Prostate gland (tissue), 2 donors: ENCODE results near the gene LAD1. TPM values are rescaled to one million over a fixed set of nuclear protein-coding genes. Genes with fewer than 3 reads are reported as not detected.

Experiments used
- DNase-seq: peaks from one replicate; pipeline ENCODE4 v3.0.0-alpha.2; 2019; ENCODE audit warnings: low spot score
- H3K27ac ChIP-seq, 2 donors: fragments of 200-600 bp; sonication (generic); 2 replicates each; pipeline ENCODE4 v1.5.1; 2017 to 2019
- H3K27me3 ChIP-seq: fragments of 200-600 bp; sonication (generic); replicated peaks from 2 replicates; pipeline ENCODE4 v1.5.1; 2019; ENCODE audit not compliant: insufficient read depth
- H3K36me3 ChIP-seq, 2 donors: fragments of 200-600 bp; sonication (generic); 1 replicate in 1 of 2; 2 replicates in 1 of 2; pipeline versions ENCODE4 v1.5.1 to v1.8.1; 2017 to 2019
- H3K4me1 ChIP-seq: fragments of 200-600 bp; sonication (generic); replicated peaks from 2 replicates; pipeline ENCODE4 v1.5.1; 2019
- H3K4me3 ChIP-seq, 2 donors: fragments of 200-600 bp; sonication (generic); 2 replicates each; pipeline ENCODE4 v1.5.1; 2017 to 2019
- H3K9me3 ChIP-seq: fragments of 200-600 bp; sonication (generic); 2 replicates; pipeline ENCODE4 v1.5.1; 2017
- POLR2A ChIP-seq: fragments of 450-650 bp; IDR thresholded peaks from one replicate; pipeline ENCODE4 v1.6.1; 2016; ENCODE audit warnings: antibody characterized with exemption, mild to moderate bottlenecking
- POLR2AphosphoS5 ChIP-seq: sonication (generic); formaldehyde crosslinking; IDR thresholded peaks from one replicate; pipeline ENCODE4 v1.6.1; 2017; ENCODE audit warnings: antibody characterized with exemption
- WGBS: methylation state at CpG from one replicate; pipeline ENCODE4 v1.1.5; 2018; 5-methylcytosine and 5-hydroxymethylcytosine counted together
- intact Hi-C: fragments of 100-400 bp; cut with DNase I; formaldehyde crosslinking; loops from one replicate; pipeline ENCODE4 v1.14.2; 2022
- total RNA-seq, 2 donors: library from RNA; depleted of rRNA; stranded (reverse); fragments of >200 nt; gene quantifications; one replicate each; pipeline ENCODE4 v1.1.0, GENCODE V29; 2016
- TF ChIP-seq, protein P1 (sequence below), 4 experiments: fragments of 200-600 bp in 2 of 4; fragments of 450-650 bp in 2 of 4; sonication (generic) in 2 of 4; IDR thresholded peaks; 1 replicate in 3 of 4; 2 replicates in 1 of 4; pipeline ENCODE4 v1.5.1; 2016 to 2019; ENCODE audit warnings: antibody characterized with exemption in 4 of 4, mild to moderate bottlenecking in 2 of 4, moderate library complexity in 2 of 4

Gene LAD1
- total RNA-seq, 2 donors from 2014 or later: 12.8 to 26.8 TPM

DNA sequence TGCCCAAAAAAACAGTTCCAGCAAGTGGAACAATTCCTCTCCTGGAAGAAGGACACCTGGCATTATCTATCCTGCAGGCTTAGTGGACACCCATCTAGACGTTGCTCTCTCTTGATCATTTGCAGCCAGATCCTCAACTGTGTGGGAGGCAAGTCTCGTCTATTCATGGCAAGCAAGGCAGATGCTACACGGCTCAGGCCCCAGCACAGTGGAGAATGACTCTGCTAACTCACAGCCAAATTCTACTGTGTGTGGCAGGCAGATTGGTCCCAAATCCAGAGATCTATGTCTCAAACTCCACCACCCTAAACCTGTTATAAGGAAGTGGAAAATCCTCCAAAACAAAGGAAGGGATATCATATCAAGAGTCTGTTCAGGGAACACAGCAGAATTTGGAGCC lies 28.6 kb downstream of the LAD1 start:
- Histone ChIP-seq H3K36me3 (no peaks in the 10 kb centered on the region), H3K9me3 (no peaks in the 10 kb centered on the region), H3K27me3 (no peaks in the 10 kb centered on the region), H3K27ac (no peak overlapping the region), H3K4me3 (no peak overlapping the region), H3K4me1 (no peaks in the 10 kb centered on the region)
- TF ChIP-seq, protein P1, sequence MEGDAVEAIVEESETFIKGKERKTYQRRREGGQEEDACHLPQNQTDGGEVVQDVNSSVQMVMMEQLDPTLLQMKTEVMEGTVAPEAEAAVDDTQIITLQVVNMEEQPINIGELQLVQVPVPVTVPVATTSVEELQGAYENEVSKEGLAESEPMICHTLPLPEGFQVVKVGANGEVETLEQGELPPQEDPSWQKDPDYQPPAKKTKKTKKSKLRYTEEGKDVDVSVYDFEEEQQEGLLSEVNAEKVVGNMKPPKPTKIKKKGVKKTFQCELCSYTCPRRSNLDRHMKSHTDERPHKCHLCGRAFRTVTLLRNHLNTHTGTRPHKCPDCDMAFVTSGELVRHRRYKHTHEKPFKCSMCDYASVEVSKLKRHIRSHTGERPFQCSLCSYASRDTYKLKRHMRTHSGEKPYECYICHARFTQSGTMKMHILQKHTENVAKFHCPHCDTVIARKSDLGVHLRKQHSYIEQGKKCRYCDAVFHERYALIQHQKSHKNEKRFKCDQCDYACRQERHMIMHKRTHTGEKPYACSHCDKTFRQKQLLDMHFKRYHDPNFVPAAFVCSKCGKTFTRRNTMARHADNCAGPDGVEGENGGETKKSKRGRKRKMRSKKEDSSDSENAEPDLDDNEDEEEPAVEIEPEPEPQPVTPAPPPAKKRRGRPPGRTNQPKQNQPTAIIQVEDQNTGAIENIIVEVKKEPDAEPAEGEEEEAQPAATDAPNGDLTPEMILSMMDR (IDR thresholded peaks at IDR 0.05): no peak
- TF ChIP-seq POLR2A: no peak
- TF ChIP-seq POLR2AphosphoS5: no peak
- DNase-seq: no peak
- WGBS: 58% methylated on average over 3 of the region's 3 CpGs
- intact Hi-C loops: no loop called here

DNA sequence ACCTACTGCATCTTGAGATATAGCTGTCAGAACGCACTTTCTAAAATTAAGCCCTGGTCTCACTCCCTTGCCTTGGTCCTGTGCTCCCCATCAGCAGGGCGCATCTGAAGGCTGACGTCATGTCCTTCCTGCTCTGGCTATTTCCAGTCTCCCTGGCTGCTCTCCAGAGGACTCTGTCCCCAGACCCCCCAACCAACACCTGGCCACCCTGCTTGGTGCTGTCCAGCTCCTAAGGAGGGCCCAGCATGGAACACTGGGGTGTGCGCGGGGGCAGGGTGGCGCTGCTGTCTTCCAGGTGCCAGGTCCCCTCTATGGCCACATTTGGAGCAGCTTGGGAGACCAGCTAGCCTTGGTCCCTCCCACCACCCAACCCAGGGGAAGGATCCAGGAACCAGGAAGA lies 29.9 kb downstream of the LAD1 start:
- WGBS: 74% methylated on average over 6 of the region's 6 CpGs
- TF ChIP-seq POLR2AphosphoS5 (no peak), POLR2A (no peak)
- TF ChIP-seq, protein P1 (IDR thresholded peaks at IDR 0.05): no peak

DNA sequence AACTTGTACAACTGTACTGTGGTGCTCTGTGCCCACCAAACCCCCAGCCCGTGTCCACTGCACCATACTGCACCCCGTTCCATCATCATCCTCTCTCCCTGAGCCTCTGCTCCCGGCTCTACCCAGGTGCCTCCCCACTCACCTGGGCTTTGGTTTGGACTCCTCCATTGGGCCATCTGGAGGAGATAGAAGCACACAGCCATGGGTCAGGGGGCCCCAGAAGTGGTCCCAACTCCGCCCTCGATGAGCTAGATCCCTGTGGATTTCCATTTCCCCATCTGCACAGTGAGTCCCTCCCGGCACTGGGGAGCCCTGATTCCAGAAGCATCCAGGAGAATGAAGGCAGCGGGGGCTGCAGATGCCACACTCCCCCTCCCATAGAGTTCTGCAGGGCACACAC lies 32.4 kb downstream of the LAD1 start:
- no peak overlapping the region for H3K4me3 ChIP-seq
- H3K9me3 ChIP-seq: no peaks in the 10 kb centered on the region
- intact Hi-C loops: no loop called here
- no peaks in the 10 kb centered on the region for H3K36me3 ChIP-seq
- H3K4me1 ChIP-seq: no peaks in the 10 kb centered on the region
- DNase-seq: no peak
- no peaks in the 10 kb centered on the region for H3K27me3 ChIP-seq
- TF ChIP-seq, protein P1 (IDR thresholded peaks at IDR 0.05): no peak
- no peak for TF ChIP-seq POLR2A
- TF ChIP-seq POLR2AphosphoS5: no peak
- 80% methylated on average over 7 of the region's 7 CpGs for WGBS
- no peak overlapping the region for H3K27ac ChIP-seq

More for the DNA sequence above, 29.9 kb downstream of the LAD1 start:
- no peak overlapping the region for H3K27ac ChIP-seq
- H3K36me3 ChIP-seq: no peaks in the 10 kb centered on the region
- no peak overlapping the region for H3K4me3 ChIP-seq
- no peaks in the 10 kb centered on the region for H3K27me3 ChIP-seq
- no peaks in the 10 kb centered on the region for H3K4me1 ChIP-seq
- intact Hi-C loops: no loop called here
- no peaks in the 10 kb centered on the region for H3K9me3 ChIP-seq
- no peak for DNase-seq

DNA sequence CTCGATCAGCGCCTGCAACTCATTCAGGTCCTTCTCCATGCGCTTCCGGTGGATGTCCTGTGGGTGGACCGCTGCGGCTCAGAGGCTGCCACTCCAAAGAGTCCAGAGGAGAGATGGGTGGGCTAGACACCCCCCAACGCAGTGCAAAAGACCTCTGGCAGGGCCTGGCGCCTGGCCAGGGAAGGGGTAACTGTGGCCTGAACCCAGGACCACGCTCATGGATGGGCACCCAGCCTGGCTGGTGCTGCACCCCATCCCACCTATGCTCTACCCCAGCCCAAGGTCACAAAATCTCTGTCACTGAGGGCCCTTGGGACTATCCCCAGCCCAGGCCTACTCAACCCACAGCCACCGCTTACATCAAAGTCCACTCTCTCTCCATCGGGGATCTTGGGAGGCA lies 33.9 kb downstream of the LAD1 start:
- Histone ChIP-seq H3K4me1 (no peaks in the 10 kb centered on the region), H3K4me3 (no peak overlapping the region), H3K9me3 (no peaks in the 10 kb centered on the region), H3K27me3 (no peaks in the 10 kb centered on the region), H3K36me3 (no peaks in the 10 kb centered on the region), H3K27ac (no peak overlapping the region)
- 80% methylated on average over 11 of the region's 11 CpGs for whole genome bisulfite sequencing
- DNase-seq: no peak
- intact Hi-C loops: no loop called here
- TF ChIP-seq POLR2AphosphoS5: no peak
- TF ChIP-seq, protein P1 (IDR thresholded peaks at IDR 0.05): no peak
- TF ChIP-seq POLR2A: no peak

DNA sequence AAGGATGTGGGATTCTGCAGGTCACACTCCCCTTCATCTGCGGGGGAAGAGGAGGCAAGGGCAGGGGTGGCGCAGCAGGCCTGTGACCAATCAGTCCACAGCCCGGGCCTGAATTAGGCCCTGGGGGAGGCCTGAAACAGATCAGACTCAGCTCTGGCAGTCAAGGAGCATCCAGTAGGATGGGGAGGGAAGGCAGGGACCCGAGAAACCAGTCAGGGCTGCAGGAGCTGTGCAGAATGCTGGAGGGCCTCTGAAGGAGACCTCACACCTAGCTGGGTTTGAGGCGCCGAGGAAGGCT lies 34.4 kb downstream of the LAD1 start:
- TF ChIP-seq POLR2A (no peak), POLR2AphosphoS5 (no peak)
- TF ChIP-seq, protein P1 (IDR thresholded peaks at IDR 0.05): no peak
- WGBS: 88% methylated on average over 6 of the region's 6 CpGs
- H3K36me3 ChIP-seq: no peaks in the 10 kb centered on the region
- no peaks in the 10 kb centered on the region for H3K4me1 ChIP-seq
- H3K27me3 ChIP-seq: no peaks in the 10 kb centered on the region
- no peak overlapping the region for H3K4me3 ChIP-seq
- no peaks in the 10 kb centered on the region for H3K9me3 ChIP-seq
- DNase-seq: no peak
- H3K27ac ChIP-seq: no peak overlapping the region
- intact Hi-C loops: loop anchor here (5.0 kb wide), 1 partner anchor 112 kb away; no protein-coding TSS in a partner anchor
